H9 (cell line): ENCODE measurements around the gene EXPH5. TPM values are rescaled to one million over a fixed set of nuclear protein-coding genes. Genes with fewer than 3 reads are reported as not detected.

Experiments
- DNase-seq: peaks from one replicate; pipeline ENCODE4 v3.0.0-alpha.2; 2017
- H2AFZ ChIP-seq: one replicate; pipeline ENCODE4 v1.6.1; 2013; ENCODE audit warnings: mild to moderate bottlenecking, low read length, control low read depth, moderate library complexity
- H2AK5ac ChIP-seq: 2 replicates; pipeline ENCODE4 v1.6.1; 2013; ENCODE audit warnings: low read length, control low read depth, mixed read lengths; ENCODE audit not compliant: insufficient read length
- H2BK120ac ChIP-seq: one replicate; pipeline ENCODE4 v1.6.1; 2013; ENCODE audit warnings: low read depth, mild to moderate bottlenecking, low read length, control low read depth, inconsistent platforms; ENCODE audit not compliant: poor library complexity, severe bottlenecking
- H2BK12ac ChIP-seq: 2 replicates; pipeline ENCODE4 v1.6.1; 2013; ENCODE audit warnings: low read length, control low read depth, mixed read lengths, low read depth; ENCODE audit not compliant: insufficient read length
- H2BK15ac ChIP-seq: 2 replicates; pipeline ENCODE4 v1.6.1; 2013; ENCODE audit warnings: low read depth, low read length, control low read depth
- H2BK20ac ChIP-seq: one replicate; pipeline ENCODE4 v1.6.1; 2013; ENCODE audit warnings: low read depth, mild to moderate bottlenecking, low read length, control low read depth, inconsistent platforms; ENCODE audit not compliant: poor library complexity, severe bottlenecking
- H2BK5ac ChIP-seq: 2 replicates; pipeline ENCODE4 v1.6.1; 2013; ENCODE audit warnings: low read length, control low read depth, mixed read lengths; ENCODE audit not compliant: insufficient read length
- H3K14ac ChIP-seq: 2 replicates; pipeline ENCODE4 v1.6.1; 2013; ENCODE audit warnings: low read length, control low read depth; ENCODE audit not compliant: insufficient read depth
- H3K18ac ChIP-seq: 2 replicates; pipeline ENCODE4 v1.6.1; 2013; ENCODE audit warnings: low read depth, mild to moderate bottlenecking, mixed read lengths, low read length, control low read depth; ENCODE audit not compliant: insufficient read length
- H3K23ac ChIP-seq: 2 replicates; pipeline ENCODE4 v1.6.1; 2013; ENCODE audit warnings: low read length, control low read depth, mixed read lengths, low read depth; ENCODE audit not compliant: insufficient read length
- H3K23me2 ChIP-seq: 2 replicates; pipeline ENCODE4 v1.6.1; 2013; ENCODE audit warnings: low read depth, mild to moderate bottlenecking, mixed read lengths, low read length, control low read depth; ENCODE audit not compliant: insufficient read length, poor library complexity, severe bottlenecking
- H3K27ac ChIP-seq: 2 replicates; pipeline ENCODE4 v1.5.1; 2013; ENCODE audit warnings: low read length, control low read depth, mixed read lengths, low read depth; ENCODE audit not compliant: insufficient read length
- H3K27me3 ChIP-seq: 2 replicates; pipeline ENCODE4 v1.6.1; 2013; ENCODE audit warnings: low read length, control low read depth, inconsistent platforms; ENCODE audit not compliant: insufficient read depth
- H3K4ac ChIP-seq: 2 replicates; pipeline ENCODE4 v1.6.1; 2013; ENCODE audit warnings: low read depth, mild to moderate bottlenecking, control low read depth, inconsistent platforms, low read length, moderate library complexity
- H3K4me1 ChIP-seq: 2 replicates; pipeline ENCODE4 v1.6.1; 2013; ENCODE audit warnings: low read length, control low read depth, inconsistent platforms; ENCODE audit not compliant: insufficient read depth
- H3K4me2 ChIP-seq: 2 replicates; pipeline ENCODE4 v1.6.1; 2013; ENCODE audit warnings: low read length, control low read depth, mixed read lengths; ENCODE audit not compliant: insufficient read length, insufficient read depth
- H3K56ac ChIP-seq: 2 replicates; pipeline ENCODE4 v1.6.1; 2013; ENCODE audit warnings: low read depth, mild to moderate bottlenecking, mixed read lengths, low read length, control low read depth; ENCODE audit not compliant: insufficient read length
- H3K79me1 ChIP-seq: 2 replicates; pipeline ENCODE4 v1.6.1; 2013; ENCODE audit warnings: low read depth, mild to moderate bottlenecking, moderate library complexity, low read length, control low read depth, inconsistent platforms; ENCODE audit not compliant: insufficient read depth, poor library complexity, severe bottlenecking
- H3K79me2 ChIP-seq: 2 replicates; pipeline ENCODE4 v1.6.1; 2013; ENCODE audit warnings: low read length, control low read depth, inconsistent platforms; ENCODE audit not compliant: insufficient read depth
- H3K9ac ChIP-seq: 2 replicates; pipeline ENCODE4 v1.6.1; 2013; ENCODE audit warnings: low read length, control low read depth, mixed read lengths; ENCODE audit not compliant: insufficient read length; ENCODE audit errors: extremely low read depth
- H3K9me3 ChIP-seq: one replicate; pipeline ENCODE4 v1.6.1; 2013; ENCODE audit warnings: low read depth, low read length, inconsistent platforms; ENCODE audit not compliant: control insufficient read depth
- H3T11ph ChIP-seq: one replicate; pipeline ENCODE4 v1.6.1; 2013; ENCODE audit warnings: mild to moderate bottlenecking, low read length, control low read depth, inconsistent platforms
- H4K20me1 ChIP-seq: one replicate; pipeline ENCODE4 v1.6.1; 2013; ENCODE audit not compliant: control insufficient read depth, insufficient read length, insufficient read depth
- H4K5ac ChIP-seq: 2 replicates; pipeline ENCODE4 v1.6.1; 2013; ENCODE audit warnings: low read depth, mild to moderate bottlenecking, mixed read lengths, low read length, control low read depth; ENCODE audit not compliant: insufficient read length
- H4K8ac ChIP-seq: replicated peaks from 2 replicates; pipeline ENCODE4 v1.6.1; 2013; ENCODE audit warnings: low read length, control low read depth, mixed read lengths, low read depth; ENCODE audit not compliant: insufficient read length
- H4K91ac ChIP-seq: 2 replicates; pipeline ENCODE4 v1.6.1; 2013; ENCODE audit warnings: low read depth, mild to moderate bottlenecking, moderate library complexity, mixed read lengths, low read length, control low read depth; ENCODE audit not compliant: insufficient read length
- H3K27ac Mint-ChIP-seq, 3 experiments: 2 replicates in 2 of 3; 3 replicates in 1 of 3; pipeline ENCODE4 v1.8.0; 2020 to 2021; ENCODE audit warnings: mixed read lengths in 3 of 3, mild to moderate bottlenecking in 1 of 3, moderate library complexity in 1 of 3
- H3K27me3 Mint-ChIP-seq: 2 replicates; pipeline ENCODE4 v1.8.0; 2021; ENCODE audit warnings: low read depth, mild to moderate bottlenecking, moderate library complexity, mixed read lengths
- H3K36me3 Mint-ChIP-seq, 3 experiments: 2 replicates in 2 of 3; 3 replicates in 1 of 3; pipeline ENCODE4 v1.8.0; 2020 to 2021; ENCODE audit warnings: low read depth in 3 of 3, mixed read lengths in 3 of 3; ENCODE audit not compliant: insufficient read depth in 1 of 3
- H3K4me1 Mint-ChIP-seq, 2 experiments: 2 replicates each; pipeline ENCODE4 v1.8.0; 2020; ENCODE audit warnings: mixed read lengths in 2 of 2
- H3K4me3 Mint-ChIP-seq, 2 experiments: 2 replicates in 1 of 2; 3 replicates in 1 of 2; pipeline ENCODE4 v1.8.0; 2020 to 2021; ENCODE audit warnings: mild to moderate bottlenecking in 2 of 2, mixed read lengths in 2 of 2, moderate library complexity in 1 of 2
- H3K9me3 Mint-ChIP-seq, 2 experiments: 2 replicates in 1 of 2; 3 replicates in 1 of 2; pipeline ENCODE4 v1.8.0; 2020; ENCODE audit warnings: mild to moderate bottlenecking in 2 of 2, mixed read lengths in 2 of 2, moderate library complexity in 1 of 2
- WGBS: extraction: QIAGEN DNeasy Blood & Tissue Kit; methylation state at CpG from one replicate; pipeline ENCODE4 v1.1.7; 2013; ENCODE audit warnings: missing lambda C conversion rate, low lambda C conversion rate, mixed read lengths; ENCODE audit not compliant: insufficient read length; ENCODE audit errors: extremely low coverage; 5-methylcytosine and 5-hydroxymethylcytosine counted together
- total RNA-seq: library from RNA; stranded (reverse); gene quantifications from 2 replicates; pipeline ENCODE4 v1.2.1, GENCODE V29; 2021
- TF ChIP-seq, protein P1 (sequence below): fragments of 200-600 bp; sonication (generic); conservative IDR thresholded peaks from 3 replicates; pipeline ENCODE4 v1.8.0; 2021; ENCODE audit warnings: antibody characterized with exemption, mild to moderate bottlenecking

Gene EXPH5
- total RNA-seq, 1 experiment from 2014 or later = 3.1 TPM

DNA sequence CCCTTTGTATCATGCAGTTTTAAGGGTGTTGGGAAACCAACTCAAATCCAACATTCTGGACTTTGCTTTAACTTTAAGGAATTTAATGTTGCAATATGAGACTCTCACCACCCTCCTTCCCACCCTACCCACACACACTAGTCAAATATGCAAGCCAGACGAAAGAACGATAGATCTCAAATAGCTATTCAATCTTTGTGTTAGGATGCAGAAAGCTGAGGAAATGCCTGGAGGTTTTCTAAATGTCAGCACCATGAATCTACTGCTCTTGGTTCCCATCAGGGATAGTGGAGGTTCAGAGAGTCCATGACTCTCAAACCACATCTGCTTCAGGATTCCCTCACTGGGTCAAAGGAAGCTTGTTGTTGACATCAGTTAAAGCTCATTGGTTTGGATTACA lies 33.7 kb downstream of the EXPH5 start:
- H3K4ac ChIP-seq = no peak overlapping the region
- H4K91ac ChIP-seq = no peak overlapping the region
- no peaks in the 10 kb centered on the region for H4K20me1 ChIP-seq
- TF ChIP-seq, protein P1, sequence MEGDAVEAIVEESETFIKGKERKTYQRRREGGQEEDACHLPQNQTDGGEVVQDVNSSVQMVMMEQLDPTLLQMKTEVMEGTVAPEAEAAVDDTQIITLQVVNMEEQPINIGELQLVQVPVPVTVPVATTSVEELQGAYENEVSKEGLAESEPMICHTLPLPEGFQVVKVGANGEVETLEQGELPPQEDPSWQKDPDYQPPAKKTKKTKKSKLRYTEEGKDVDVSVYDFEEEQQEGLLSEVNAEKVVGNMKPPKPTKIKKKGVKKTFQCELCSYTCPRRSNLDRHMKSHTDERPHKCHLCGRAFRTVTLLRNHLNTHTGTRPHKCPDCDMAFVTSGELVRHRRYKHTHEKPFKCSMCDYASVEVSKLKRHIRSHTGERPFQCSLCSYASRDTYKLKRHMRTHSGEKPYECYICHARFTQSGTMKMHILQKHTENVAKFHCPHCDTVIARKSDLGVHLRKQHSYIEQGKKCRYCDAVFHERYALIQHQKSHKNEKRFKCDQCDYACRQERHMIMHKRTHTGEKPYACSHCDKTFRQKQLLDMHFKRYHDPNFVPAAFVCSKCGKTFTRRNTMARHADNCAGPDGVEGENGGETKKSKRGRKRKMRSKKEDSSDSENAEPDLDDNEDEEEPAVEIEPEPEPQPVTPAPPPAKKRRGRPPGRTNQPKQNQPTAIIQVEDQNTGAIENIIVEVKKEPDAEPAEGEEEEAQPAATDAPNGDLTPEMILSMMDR = no peak
- H4K5ac ChIP-seq = no peak overlapping the region
- no peaks in the 10 kb centered on the region for H3K79me1 ChIP-seq
- H2AFZ ChIP-seq = no peak overlapping the region
- Mint-ChIP-seq H3K4me3 (no peak overlapping the region), H3K9me3 (no peaks in the 10 kb centered on the region), H3K4me1 (peaks cover 13 to 24% of the 10 kb centered on the region in 2 experiments), H3K36me3 (no peaks in the 10 kb centered on the region), H3K27me3 (no peaks in the 10 kb centered on the region), H3K27ac (no peak overlapping the region)
- H3K4me2 ChIP-seq = no peak overlapping the region
- WGBS = no CpG with 5 or more reads among the region's 2 CpGs
- H2BK120ac ChIP-seq = no peak overlapping the region
- no peak overlapping the region for H3K23ac ChIP-seq
- H3K14ac ChIP-seq = no peak overlapping the region
- no peaks in the 10 kb centered on the region for H3K23me2 ChIP-seq
- no peak overlapping the region for H3K56ac ChIP-seq
- no peak overlapping the region for H2BK15ac ChIP-seq
- no peak overlapping the region for H4K8ac ChIP-seq
- H3K27ac ChIP-seq = no peak overlapping the region
- H3K18ac ChIP-seq = no peak overlapping the region
- H2AK5ac ChIP-seq = no peak overlapping the region
- H3K9me3 ChIP-seq = no peaks in the 10 kb centered on the region
- H2BK5ac ChIP-seq = no peak overlapping the region
- H3T11ph ChIP-seq = no peak overlapping the region
- H2BK12ac ChIP-seq = no peak overlapping the region
- no peaks in the 10 kb centered on the region for H3K27me3 ChIP-seq
- no peak overlapping the region for H2BK20ac ChIP-seq
- no peaks in the 10 kb centered on the region for H3K4me1 ChIP-seq
- H3K9ac ChIP-seq = no peak overlapping the region
- DNase-seq = no peak
- 0 out of 2 replicates have a peak, but pooled peaks cover 2% of the 10 kb centered on the region for H3K79me2 ChIP-seq
